Measurements from ENCODE around the gene PLXDC1. TPM values are rescaled to one million over a fixed set of nuclear protein-coding genes. Genes with fewer than 3 reads are reported as not detected.

The PLXDC1 gene
- total and polyA plus RNA-seq, 2 of the 13 experiments (the other 11 are each of a cell fraction or from before 2014, with no cell fraction given): not detected

- TF ChIP-seq BCL3 (CRISPR knock-in tag; IDR thresholded peaks at IDR 0.05) (peak; percentile 48; the same call in 1 of the 2 replicates), DPF2 (CRISPR knock-in tag; IDR thresholded peaks at IDR 0.05; ENCODE audit: borderline replicate concordance, low read depth) (no peak), ZNF282 (IDR thresholded peaks at IDR 0.05; ENCODE audit: partially characterized antibody) (no peak), ERF (CRISPR knock-in tag; IDR thresholded peaks at IDR 0.05) (peak; percentile 52), ZFP36L1 (CRISPR knock-in tag; IDR thresholded peaks at IDR 0.05) (no peak), E2F1 (CRISPR knock-in tag; IDR thresholded peaks at IDR 0.05) (0 out of 2 replicates have a peak, but pooled peaks have one; percentile 31), MAZ (IDR thresholded peaks at IDR 0.05; ENCODE audit: borderline replicate concordance, low read depth, low read length) (no peak), MAZ (CRISPR knock-in tag; IDR thresholded peaks at IDR 0.05; ENCODE audit: low read depth) (peak; percentile 87), MTA3 (CRISPR knock-in tag; IDR thresholded peaks at IDR 0.05) (no peak), ZNF446 (CRISPR knock-in tag; IDR thresholded peaks at IDR 0.05) (peak; percentile 92; the same call in 1 of the 2 replicates), ZNF281 (CRISPR knock-in tag; IDR thresholded peaks at IDR 0.05; ENCODE audit: borderline replicate concordance) (no peak), SKI (IDR thresholded peaks at IDR 0.05; ENCODE audit: partially characterized antibody) (no peak), GATAD1 (CRISPR knock-in tag; IDR thresholded peaks at IDR 0.05) (peak; percentile 84), HMG20B (CRISPR knock-in tag; conservative IDR thresholded peaks at IDR 0.05) (0 out of 2 replicates have a peak, but pooled peaks have one; percentile 29), MED13 (CRISPR knock-in tag; IDR thresholded peaks at IDR 0.05) (peak; percentile 37; the same call in 1 of the 2 replicates), HNRNPK (IDR thresholded peaks at IDR 0.05; ENCODE audit: low read depth, low read length, poor library complexity, severe bottlenecking) (no peak), ELF3 (CRISPR knock-in tag; IDR thresholded peaks at IDR 0.05) (peak; percentile 38; the same call in 1 of the 2 replicates), DMTF1 (CRISPR knock-in tag; IDR thresholded peaks at IDR 0.05) (peak; percentile 84; the same call in 1 of the 2 replicates), MED1 (CRISPR knock-in tag; IDR thresholded peaks at IDR 0.05) (peak; percentile 47), ZFAT (CRISPR knock-in tag; conservative IDR thresholded peaks at IDR 0.05) (no peak; the same call in 1 of the 2 replicates), ZNF616 (CRISPR knock-in tag; IDR thresholded peaks at IDR 0.05; ENCODE audit: low read depth) (peak; percentile 72; the same call in 1 of the 2 replicates), NKX3-1 (CRISPR knock-in tag; IDR thresholded peaks at IDR 0.05) (peak; percentile 73; the same call in 1 of the 2 replicates), RAD21 (CRISPR knock-in tag; IDR thresholded peaks at IDR 0.05) (no peak; the same call in 1 of the 2 replicates)
Observed at GRCh38 chr17:39200070-39200879, 48.8 kb upstream of the PLXDC1 start, which contains the start of gene RPL19 (continued).
